Loucy (cell line): ENCODE results near the gene AP1M1.

Source experiments
- H2AFZ ChIP-seq: fragments of 200-600 bp; sonication (generic); 2 replicates; pipeline ENCODE4 v1.6.0; 2016; ENCODE audit warnings: antibody characterized with exemption, mild to moderate bottlenecking, low read length, moderate library complexity
- H3F3A ChIP-seq: fragments of 200-600 bp; 2 replicates; pipeline ENCODE4 v1.6.0; 2016; ENCODE audit warnings: antibody characterized with exemption, low read depth, mild to moderate bottlenecking
- H3K27me3 ChIP-seq: fragments of 200-600 bp; sonication (generic); 2 replicates; pipeline ENCODE4 v1.6.1; 2014; ENCODE audit warnings: low read length, mild to moderate bottlenecking; ENCODE audit not compliant: insufficient read depth, poor library complexity, severe bottlenecking
- H3K36me3 ChIP-seq: fragments of 200-600 bp; sonication (generic); 2 replicates; pipeline ENCODE4 v1.6.1; 2016; ENCODE audit warnings: low read length; ENCODE audit not compliant: insufficient read depth
- H3K4me1 ChIP-seq: fragments of 200-600 bp; sonication (generic); 2 replicates; pipeline ENCODE4 v1.5.1; 2014; ENCODE audit warnings: low read length, mild to moderate bottlenecking; ENCODE audit not compliant: insufficient read depth, poor library complexity, severe bottlenecking
- H3K4me2 ChIP-seq: fragments of 200-600 bp; sonication (generic); 2 replicates; pipeline ENCODE4 v1.6.0; 2014; ENCODE audit warnings: antibody characterized with exemption, low read length, low read depth, mild to moderate bottlenecking; ENCODE audit not compliant: poor library complexity, severe bottlenecking
- H3K4me3 ChIP-seq: fragments of 200-600 bp; sonication (generic); 2 replicates; pipeline ENCODE4 v1.5.1; 2014; ENCODE audit warnings: low read length, mild to moderate bottlenecking, mixed read lengths; ENCODE audit not compliant: poor library complexity, severe bottlenecking
- H3K79me2 ChIP-seq: fragments of 200-600 bp; sonication (generic); 2 replicates; pipeline ENCODE4 v1.6.1; 2014; ENCODE audit warnings: low read length; ENCODE audit not compliant: insufficient read depth
- H3K9ac ChIP-seq: fragments of 200-600 bp; sonication (generic); 2 replicates; pipeline ENCODE4 v1.6.0; 2014; ENCODE audit warnings: mild to moderate bottlenecking, low read depth, low read length, moderate library complexity; ENCODE audit not compliant: poor library complexity, severe bottlenecking
- H3K9me2 ChIP-seq: fragments of 200-600 bp; sonication (generic); replicated peaks from 2 replicates; pipeline ENCODE4 v1.6.1; 2016; ENCODE audit warnings: low read depth, low read length, mixed read lengths
- H3K9me3 ChIP-seq: fragments of 200-600 bp; sonication (generic); 2 replicates; pipeline ENCODE4 v1.6.1; 2014; ENCODE audit warnings: mild to moderate bottlenecking, antibody characterized with exemption, low read length, low read depth; ENCODE audit not compliant: insufficient read depth
- H4K20me1 ChIP-seq: fragments of 200-600 bp; sonication (generic); 2 replicates; pipeline ENCODE4 v1.6.0; 2014; ENCODE audit warnings: antibody characterized with exemption, low read length, mild to moderate bottlenecking; ENCODE audit not compliant: insufficient read depth, poor library complexity, severe bottlenecking
- CTCF ChIP-seq: fragments of 200-600 bp; sonication (generic); conservative IDR thresholded peaks from 2 replicates; pipeline ENCODE4 v1.5.1; 2014; ENCODE audit warnings: mild to moderate bottlenecking, antibody characterized with exemption, low read length
- EZH2phosphoT487 ChIP-seq: fragments of 200-600 bp; IDR thresholded peaks from 2 replicates; pipeline ENCODE4 v1.6.1; 2018; ENCODE audit warnings: antibody characterized with exemption, mild to moderate bottlenecking, moderate library complexity, borderline replicate concordance

AP1M1 gene

GRCh38 chr19:16227837-16228636 is 30.3 kb downstream of the AP1M1 start:
- Histone ChIP-seq H3K79me2 (no peaks in the 10 kb centered on the region), H3F3A (no peaks in the 10 kb centered on the region), H3K9me3 (no peaks in the 10 kb centered on the region), H3K9me2 (no peaks in the 10 kb centered on the region), H3K27me3 (no peaks in the 10 kb centered on the region), H3K9ac (no peak overlapping the region), H3K4me3 (no peak overlapping the region), H2AFZ (no peak overlapping the region), H3K36me3 (peaks cover 66% of the 10 kb centered on the region; the same call in 1 of the 2 replicates), H4K20me1 (no peaks in the 10 kb centered on the region), H3K4me2 (no peak overlapping the region), H3K4me1 (no peaks in the 10 kb centered on the region)
- no peak for TF ChIP-seq EZH2phosphoT487
- no peak for TF ChIP-seq CTCF

DNA sequence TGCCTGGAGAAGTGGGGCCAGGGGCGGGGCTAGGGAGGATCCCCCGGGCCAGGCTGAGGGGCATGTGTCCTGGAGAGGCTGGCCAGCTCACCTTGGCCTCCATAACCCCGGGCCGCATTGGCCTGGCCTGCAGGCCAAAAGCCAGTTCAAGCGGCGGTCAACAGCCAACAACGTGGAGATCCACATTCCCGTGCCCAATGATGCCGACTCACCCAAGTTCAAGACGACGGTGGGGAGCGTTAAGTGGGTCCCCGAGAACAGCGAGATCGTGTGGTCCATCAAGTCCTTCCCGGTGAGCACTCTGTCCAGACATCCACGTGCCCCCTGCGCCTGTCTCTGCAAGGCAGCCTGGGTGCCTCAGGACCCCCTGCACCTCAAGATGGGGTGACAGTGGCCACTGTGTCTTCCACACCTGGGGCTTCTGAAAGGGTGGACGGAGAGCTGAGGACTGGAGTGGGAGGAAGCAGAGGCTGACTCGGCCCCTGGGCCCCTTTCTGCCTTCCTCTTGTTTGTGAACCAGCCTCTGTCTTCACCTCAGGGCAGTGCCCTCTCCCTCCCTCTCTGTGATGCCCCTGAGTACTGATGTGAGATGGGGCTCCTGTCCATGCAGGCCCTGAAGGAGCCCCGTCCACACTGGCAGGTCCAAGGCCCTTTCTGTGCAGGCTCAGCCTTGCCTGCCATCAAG is 31.1 kb downstream of the AP1M1 start:
- Histone ChIP-seq H2AFZ (no peak overlapping the region), H4K20me1 (no peaks in the 10 kb centered on the region), H3K27me3 (no peaks in the 10 kb centered on the region), H3K9me2 (no peaks in the 10 kb centered on the region), H3K79me2 (no peaks in the 10 kb centered on the region), H3K36me3 (peaks cover 60% of the 10 kb centered on the region; the same call in 1 of the 2 replicates), H3K9ac (no peak overlapping the region), H3K4me1 (no peaks in the 10 kb centered on the region), H3K4me2 (no peak overlapping the region), H3F3A (no peaks in the 10 kb centered on the region), H3K9me3 (no peaks in the 10 kb centered on the region), H3K4me3 (no peak overlapping the region)
- TF ChIP-seq CTCF (no peak), EZH2phosphoT487 (no peak)

DNA sequence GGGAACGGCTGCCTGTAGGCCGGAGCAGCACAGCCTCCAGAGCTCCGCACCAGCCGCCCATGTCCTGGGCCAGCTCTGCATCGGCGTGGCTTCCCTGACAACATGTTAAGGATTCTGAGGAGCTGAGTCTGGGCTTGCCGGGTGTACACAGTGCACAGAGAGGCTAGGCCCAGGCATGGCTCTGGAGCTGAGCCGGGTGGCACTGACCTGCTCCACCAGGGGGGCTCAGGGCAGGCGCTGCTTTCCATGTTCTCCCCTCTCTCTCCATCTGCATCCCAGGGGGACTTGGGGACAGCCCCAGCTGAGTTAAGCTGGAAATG is 31.6 kb downstream of the AP1M1 start:
- Histone ChIP-seq H3K36me3 (peaks cover 57% of the 10 kb centered on the region; the same call in 1 of the 2 replicates), H3K4me2 (no peak overlapping the region), H4K20me1 (no peaks in the 10 kb centered on the region), H3K9ac (no peak overlapping the region), H3K79me2 (no peaks in the 10 kb centered on the region), H3K4me3 (no peak overlapping the region), H3K27me3 (no peaks in the 10 kb centered on the region), H2AFZ (no peak overlapping the region), H3K9me3 (no peaks in the 10 kb centered on the region), H3K9me2 (no peaks in the 10 kb centered on the region), H3K4me1 (no peaks in the 10 kb centered on the region), H3F3A (no peaks in the 10 kb centered on the region)
- TF ChIP-seq CTCF (no peak), EZH2phosphoT487 (no peak)
